Myocyte (in vitro differentiated cells): ENCODE measurements around the gene CPTP. TPM values are rescaled to one million over a fixed set of nuclear protein-coding genes. Genes with fewer than 3 reads are reported as not detected.

Source experiments
- DNase-seq: peaks from one replicate; pipeline ENCODE4 v3.0.0-alpha.2; 2012; ENCODE audit warnings: low read depth
- total RNA-seq: library from RNA; depleted of rRNA; stranded (reverse); fragments of >200 nt; gene quantifications from 2 replicates; pipeline ENCODE4 v1.2.3, GENCODE V29; 2014

CPTP gene
- total RNA-seq, 1 donor from 2014 or later = 28.9 TPM

GRCh38 chr1:1332774-1333480 lies 8.3 kb downstream of the CPTP start:
- no peak for DNase-seq

DNA sequence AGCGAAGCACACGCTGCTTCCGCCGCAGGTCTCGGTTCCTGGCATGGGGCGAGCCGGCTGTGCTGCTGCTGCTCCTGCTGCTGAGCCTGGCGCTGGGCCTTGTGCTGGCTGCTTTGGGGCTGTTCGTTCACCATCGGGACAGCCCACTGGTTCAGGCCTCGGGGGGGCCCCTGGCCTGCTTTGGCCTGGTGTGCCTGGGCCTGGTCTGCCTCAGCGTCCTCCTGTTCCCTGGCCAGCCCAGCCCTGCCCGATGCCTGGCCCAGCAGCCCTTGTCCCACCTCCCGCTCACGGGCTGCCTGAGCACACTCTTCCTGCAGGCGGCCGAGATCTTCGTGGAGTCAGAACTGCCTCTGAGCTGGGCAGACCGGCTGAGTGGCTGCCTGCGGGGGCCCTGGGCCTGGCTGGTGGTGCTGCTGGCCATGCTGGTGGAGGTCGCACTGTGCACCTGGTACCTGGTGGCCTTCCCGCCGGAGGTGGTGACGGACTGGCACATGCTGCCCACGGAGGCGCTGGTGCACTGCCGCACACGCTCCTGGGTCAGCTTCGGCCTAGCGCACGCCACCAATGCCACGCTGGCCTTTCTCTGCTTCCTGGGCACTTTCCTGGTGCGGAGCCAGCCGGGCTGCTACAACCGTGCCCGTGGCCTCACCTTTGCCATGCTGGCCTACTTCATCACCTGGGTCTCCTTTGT lies 9.1 kb downstream of the CPTP start:
- no peak for DNase-seq

- DNase-seq = no peak
Observed at GRCh38 chr1:1334835-1335234, 10.2 kb downstream of the CPTP start.

GRCh38 chr1:1335283-1335682 lies 10.7 kb downstream of the CPTP start:
- no peak for DNase-seq

DNA sequence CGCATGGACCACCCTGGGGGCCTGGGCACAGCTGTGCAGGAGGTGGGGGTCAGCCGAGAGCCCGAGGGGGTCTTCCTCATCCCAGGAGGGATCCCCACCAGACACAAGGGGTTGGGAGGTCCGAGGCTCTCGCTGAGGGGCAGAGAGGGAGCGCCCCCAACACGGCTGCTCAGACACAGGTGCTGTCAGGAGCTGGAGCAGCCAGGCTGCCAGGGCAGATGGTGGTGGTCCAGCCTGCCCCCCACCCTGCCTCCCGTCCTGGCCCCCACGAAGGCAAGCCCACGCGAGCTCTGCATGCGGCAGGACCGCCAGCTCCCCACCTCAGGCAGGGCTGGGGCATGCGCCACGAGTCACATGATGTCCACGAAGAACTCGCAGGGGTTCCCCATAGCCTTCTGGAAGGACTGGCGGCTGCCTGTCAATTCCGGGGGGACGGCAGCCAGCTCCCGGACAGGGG lies 11.2 kb downstream of the CPTP start:
- no peak for DNase-seq

GRCh38 chr1:1336446-1336845 lies 11.8 kb downstream of the CPTP start:
- no peak for DNase-seq

DNA sequence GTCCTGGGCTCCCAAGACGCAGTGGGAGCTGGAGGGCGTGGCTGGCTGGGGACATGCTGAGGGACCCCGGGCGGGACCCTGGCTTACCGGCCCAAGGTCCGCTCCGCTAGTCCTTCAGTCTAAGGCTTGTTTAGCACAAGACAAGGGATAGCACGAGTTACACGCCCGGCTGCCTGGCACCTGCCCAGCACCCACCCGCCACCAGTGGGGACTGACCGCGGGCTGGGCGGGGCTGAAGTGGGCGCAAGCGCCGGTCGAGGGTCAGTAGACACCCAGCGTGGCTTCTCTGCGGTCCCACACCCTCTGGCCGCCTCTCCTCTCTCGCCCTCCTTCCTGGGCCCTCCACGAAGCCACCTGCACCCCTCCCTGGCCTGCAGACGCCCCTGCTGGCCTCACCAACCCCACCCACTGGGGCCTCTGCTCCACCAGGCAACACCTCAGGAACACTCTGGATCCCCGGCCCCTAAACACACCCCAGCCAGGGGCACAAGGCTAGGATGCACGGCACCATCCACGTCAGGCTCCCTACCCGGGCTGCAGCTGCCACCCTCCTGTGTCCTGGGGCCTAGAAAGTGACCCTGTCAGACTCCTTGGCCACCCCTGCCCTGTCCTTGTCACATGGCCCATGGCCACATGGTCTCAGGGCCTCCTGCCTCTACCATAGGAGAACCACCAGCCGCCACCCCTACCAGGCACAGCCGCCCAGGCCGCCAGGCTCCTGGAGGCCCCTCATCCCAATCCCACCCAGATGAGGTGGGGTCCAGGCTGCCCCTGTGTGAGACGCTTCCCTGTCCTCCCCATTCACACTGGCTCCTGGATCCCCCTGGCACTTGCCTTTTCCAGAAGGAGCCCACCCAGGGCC lies 12.6 kb downstream of the CPTP start:
- DNase-seq = no peak

DNA sequence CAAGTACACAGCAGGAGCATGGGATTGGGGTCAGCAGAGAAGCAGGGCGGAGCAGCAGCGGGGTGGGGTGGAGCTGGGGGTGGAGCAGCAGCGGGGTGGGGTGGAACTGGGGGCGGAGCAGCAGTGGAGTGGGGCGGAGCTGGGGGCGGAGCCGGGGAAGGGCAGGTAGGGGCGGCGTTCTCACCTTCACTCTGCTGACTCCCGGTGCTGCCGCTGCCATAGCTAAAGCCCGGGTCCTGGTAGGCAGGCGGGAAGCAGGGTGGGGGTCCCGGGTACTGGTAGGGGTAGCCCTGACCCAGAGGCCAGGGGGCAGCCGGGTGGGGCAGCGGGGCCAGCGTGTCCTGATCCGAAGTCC lies 13.2 kb downstream of the CPTP start:
- DNase-seq = no peak

DNA sequence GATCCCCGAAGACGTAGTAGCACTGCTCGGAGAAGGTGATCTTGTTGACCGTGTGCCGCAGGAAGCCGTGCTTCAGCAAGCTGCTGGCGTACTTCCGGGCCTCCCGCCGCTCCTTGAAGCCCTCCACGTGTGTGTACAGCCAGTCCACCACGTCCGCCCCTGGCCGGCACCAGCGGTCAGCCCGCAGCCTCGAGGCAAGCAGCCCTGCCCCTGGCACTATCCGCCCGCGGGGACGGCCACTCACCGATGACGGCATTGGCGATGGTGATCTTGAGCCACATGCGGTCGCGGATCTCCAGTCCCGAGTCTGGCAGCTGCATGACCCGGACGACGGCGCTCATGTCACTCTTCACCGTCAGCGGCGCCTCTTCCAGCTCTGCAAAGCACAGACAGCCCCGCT lies 13.7 kb downstream of the CPTP start:
- DNase-seq = no peak

- no peak for DNase-seq
Observed at GRCh38 chr1:1340185-1340584, 15.6 kb downstream of the CPTP start.

GRCh38 chr1:1340791-1341548 lies 16.4 kb downstream of the CPTP start:
- no peak for DNase-seq

GRCh38 chr1:1341549-1342021 lies 17.0 kb downstream of the CPTP start:
- no peak for DNase-seq

DNA sequence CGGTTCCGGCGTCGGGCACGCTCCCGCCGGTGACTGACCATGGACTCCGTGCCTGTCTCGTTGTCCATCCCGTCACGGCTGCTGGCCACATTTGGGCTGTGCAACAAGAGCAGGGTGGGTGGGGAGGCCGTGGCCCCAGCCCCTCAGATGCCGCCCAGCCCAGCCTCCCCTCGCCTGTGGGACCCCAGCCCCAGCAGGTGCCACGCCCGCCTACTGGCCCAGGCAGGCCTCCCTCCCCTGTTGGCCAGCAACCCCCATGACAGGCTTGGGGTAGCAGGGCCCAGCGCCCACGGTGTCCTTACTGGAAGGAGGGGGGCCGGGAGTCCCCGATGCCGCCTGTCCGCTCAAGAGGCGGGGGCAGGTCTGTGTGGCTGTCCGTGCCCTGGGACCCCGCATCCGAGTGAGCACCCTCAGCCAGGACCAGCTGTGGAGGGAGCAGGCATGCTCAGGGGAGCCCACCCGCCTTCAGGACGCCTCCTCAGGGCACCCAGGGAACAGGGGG lies 17.5 kb downstream of the CPTP start:
- DNase-seq = no peak

DNA sequence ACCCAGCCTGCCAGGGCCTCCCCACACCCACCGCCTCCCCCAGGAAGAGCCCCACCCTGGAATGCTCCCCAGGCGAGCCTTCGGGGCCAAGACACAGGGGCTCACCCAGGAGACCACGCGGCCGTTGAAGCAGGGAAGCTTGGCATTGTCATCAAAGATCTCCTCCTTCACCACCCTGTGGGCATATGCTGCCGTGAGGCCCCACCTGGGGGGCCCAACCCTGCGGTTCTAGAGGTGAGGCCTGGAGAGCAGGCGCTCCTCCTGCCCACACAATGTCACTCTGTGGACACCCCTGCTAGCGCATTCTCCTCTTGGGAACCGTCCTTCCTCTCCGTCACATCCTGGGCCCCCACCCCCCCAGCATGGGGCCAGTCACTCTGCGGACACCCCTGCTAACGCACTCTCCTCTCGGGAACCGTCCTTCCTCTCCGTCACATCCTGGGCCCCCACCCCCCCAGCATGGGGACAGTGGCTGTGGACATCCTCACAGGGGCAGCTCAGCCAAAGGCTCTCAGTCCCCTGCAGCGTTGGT lies 18.0 kb downstream of the CPTP start:
- no peak for DNase-seq

- no peak for DNase-seq
Observed at GRCh38 chr1:1343811-1344421, 19.3 kb downstream of the CPTP start.

DNA sequence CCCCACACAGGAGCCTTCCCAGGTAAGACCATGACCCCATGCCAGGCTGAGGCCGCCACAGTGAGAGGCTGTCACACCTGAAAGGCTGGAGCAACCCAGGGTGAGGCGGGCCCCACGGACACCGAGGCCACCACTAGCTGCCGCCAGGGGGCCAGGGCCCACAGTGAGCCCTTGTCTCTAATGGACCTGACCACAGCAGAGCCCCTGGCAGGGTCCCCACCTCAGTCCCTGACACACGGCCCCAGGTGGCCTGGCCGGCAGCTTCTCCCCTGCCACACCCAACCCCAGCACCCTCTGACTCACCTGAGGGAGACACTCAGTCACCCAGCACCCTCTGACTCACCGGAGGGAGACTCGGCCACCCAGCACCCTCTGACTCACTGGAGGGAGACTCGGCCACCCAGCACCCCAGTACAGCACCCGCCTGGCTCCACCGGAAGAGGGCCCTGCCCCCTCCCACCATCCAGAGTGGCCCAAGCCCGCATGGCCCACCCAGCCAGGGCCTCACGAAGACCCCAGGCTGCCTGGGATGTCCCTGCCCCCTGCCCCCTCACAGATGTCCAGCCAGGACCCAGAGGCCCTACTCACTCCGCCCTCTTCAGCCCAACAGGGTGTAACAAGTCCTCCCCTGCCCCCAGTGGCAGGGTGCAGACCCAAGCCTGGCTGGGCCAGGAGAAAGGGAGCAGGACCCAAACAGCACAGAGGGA lies 20.2 kb downstream of the CPTP start:
- DNase-seq = peak; percentile 54

DNA sequence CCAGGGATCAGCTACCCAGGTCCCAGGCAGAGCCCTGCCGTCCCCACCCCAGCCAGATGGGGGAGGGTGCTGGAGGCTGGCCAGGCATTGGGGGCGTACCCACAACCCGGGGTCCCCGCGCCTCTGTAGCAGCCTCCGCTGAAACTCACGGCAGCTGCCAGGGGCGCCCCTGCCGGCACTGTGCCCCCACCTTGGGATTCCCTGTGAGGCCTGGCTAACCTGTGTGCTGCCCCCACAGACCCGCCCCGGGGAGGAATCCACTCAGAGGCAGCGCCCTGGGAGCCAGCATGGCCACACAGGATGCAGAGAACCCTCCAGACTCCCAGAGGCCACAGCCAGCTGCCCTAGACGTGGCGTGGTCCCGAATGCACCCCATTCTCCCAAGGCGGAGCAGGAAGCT lies 20.8 kb downstream of the CPTP start:
- peak; percentile 68 for DNase-seq

GRCh38 chr1:1345860-1346500 lies 21.4 kb downstream of the CPTP start:
- DNase-seq = no peak

DNA sequence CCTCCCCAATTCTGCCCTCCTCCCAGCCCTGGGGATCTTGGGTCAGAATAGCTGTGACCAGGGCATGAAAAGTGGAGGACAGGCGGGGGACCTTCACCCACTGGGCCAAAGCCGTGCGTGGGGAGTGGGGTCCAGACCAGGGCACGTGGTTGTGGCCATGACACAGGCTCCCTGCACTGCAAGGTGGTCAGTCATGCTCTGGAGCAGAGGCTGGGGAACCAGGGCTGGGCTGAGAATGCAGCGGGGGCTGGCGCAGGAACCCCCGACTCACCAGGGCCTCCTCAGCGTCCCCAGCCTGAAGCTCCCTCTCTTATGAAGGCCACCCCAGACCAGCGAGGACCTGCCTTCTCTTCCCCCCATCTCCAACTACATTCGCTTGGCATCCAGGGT lies 21.9 kb downstream of the CPTP start:
- DNase-seq = no peak
